ENCODE data around the gene THSD7A.

- TF ChIP-seq CTCF (IDR thresholded peaks at IDR 0.05) (no peak), POLR2A (IDR thresholded peaks at IDR 0.05) (no peak)
Observed at GRCh38 chr7:11709196-11709595, 122.8 kb downstream of the THSD7A start.

Measured in heart left ventricle (tissue), 13 donors.